Measurements from ENCODE around the gene SCYL1. TPM values are rescaled to one million over a fixed set of nuclear protein-coding genes. Genes with fewer than 3 reads are reported as not detected.

Gene SCYL1
- total and polyA plus RNA-seq, 2 of the 4 experiments (the other 2 are of a cell fraction): 96.4 to 150 TPM

DNA sequence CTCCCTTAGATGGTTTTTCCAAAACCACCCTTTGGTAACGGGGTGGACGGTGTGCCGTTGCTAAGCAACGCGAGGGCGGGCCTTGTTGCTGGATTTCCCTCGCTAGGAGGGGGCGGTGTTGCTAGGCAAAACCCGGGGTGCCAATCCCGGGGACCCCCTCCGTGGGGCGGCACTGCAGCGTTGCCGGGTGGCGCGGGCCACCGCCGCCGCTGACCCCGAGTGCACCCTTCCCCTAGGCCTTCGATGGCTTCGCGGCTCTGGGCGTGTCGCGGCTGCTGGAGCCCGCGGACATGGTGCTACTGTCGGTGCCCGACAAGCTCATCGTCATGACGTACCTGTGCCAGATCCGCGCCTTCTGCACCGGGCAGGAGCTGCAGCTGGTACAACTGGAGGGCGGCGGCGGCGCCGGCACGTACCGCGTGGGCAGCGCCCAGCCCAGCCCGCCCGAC, 59.9 kb downstream of the SCYL1 start:
- Histone ChIP-seq H3K4me2 (ENCODE audit: low read depth, low read length) (no peak overlapping the region), H3K9me1 (ENCODE audit: insufficient read depth, low read length) (no peaks in the 10 kb centered on the region), H3K4ac (ENCODE audit: low read depth, low read length) (no peak overlapping the region), H2BK20ac (ENCODE audit: low read depth, low read length) (no peak overlapping the region), H3K9ac (ENCODE audit: low read depth, low read length) (no peak overlapping the region), H3K4me3 (ENCODE audit: insufficient read depth, low read depth, low read length) (no peak overlapping the region), H2BK120ac (ENCODE audit: low read depth, low read length) (no peak overlapping the region), H3K4me1 (ENCODE audit: control insufficient read depth, insufficient read depth, low read length) (peaks cover 4% of the 10 kb centered on the region), H3K18ac (ENCODE audit: low read depth, low read length) (no peak overlapping the region), H3K23ac (ENCODE audit: low read depth, low read length) (no peak overlapping the region), H3K36me3 (ENCODE audit: control insufficient read depth, insufficient read depth, low read length) (peaks cover 47% of the 10 kb centered on the region), H2AFZ (replicated peaks; ENCODE audit: low read length, poor library complexity) (no peak overlapping the region), H3K79me1 (ENCODE audit: low read depth in 1 of 2, low read length in 2 of 2) (peaks cover 0 to 20% of the 10 kb centered on the region in 2 experiments; a peak in 1 of 4 replicates), H4K5ac (ENCODE audit: low read depth, low read length) (no peak overlapping the region), H2AK5ac (ENCODE audit: low read depth, low read length) (no peak overlapping the region), H3K56ac (ENCODE audit: extremely low read depth, insufficient read depth, low read length) (no peak overlapping the region), H4K20me1 (ENCODE audit: insufficient read depth, low read length) (0 out of 2 replicates have a peak, but pooled peaks cover 4% of the 10 kb centered on the region), H3K9me3 (ENCODE audit: control insufficient read depth, insufficient read depth, low read length) (no peaks in the 10 kb centered on the region), H2BK15ac (ENCODE audit: low read depth, low read length) (no peak overlapping the region), H4K8ac (ENCODE audit: low read depth in 2 of 2, low read length in 2 of 2) (no peak overlapping the region), H2BK5ac (ENCODE audit: low read depth, low read length, poor library complexity, severe bottlenecking) (no peak overlapping the region), H4K91ac (ENCODE audit: insufficient read depth, low read depth, low read length) (no peak overlapping the region), H3K27me3 (ENCODE audit: control insufficient read depth, insufficient read depth, low read length) (no peaks in the 10 kb centered on the region), H3K27ac (ENCODE audit: insufficient read depth, low read length) (no peak overlapping the region), H2AK9ac (replicated peaks; ENCODE audit: low read depth, low read length, poor library complexity) (no peak overlapping the region), H3K14ac (replicated peaks; ENCODE audit: low read depth, low read length) (no peak overlapping the region)
- in situ Hi-C loops (cut with MboI; ENCODE audit: low sequenced_read_pairs): no loop called here
- ChIA-PET CTCF (interaction anchor here (1.4 kb wide), 1 partner anchor 9 kb away, joined by 4 read pairs; no protein-coding TSS in a partner anchor), POLR2A (ENCODE audit: unreplicated experiment) (no interaction called here)
- ATAC-seq (ENCODE audit: low read depth): no peak
- intact Hi-C loops (cut with micrococcal nuclease): no loop called here
- dilution Hi-C loops (cut with HindIII; ENCODE audit: low sequenced_read_pairs, unreplicated experiment): no loop called here
- BruUV-seq (replicated peaks): no TSS peak
- WGBS, 2 experiments (ENCODE audit: extremely low coverage in 2 of 2, insufficient read length in 1 of 2): 70% methylated on average over 39 of the region's 46 CpGs; no CpG with 5 or more reads in 1 of the 2 experiments
- no peak for DNase-seq
- TF ChIP-seq, protein P1, sequence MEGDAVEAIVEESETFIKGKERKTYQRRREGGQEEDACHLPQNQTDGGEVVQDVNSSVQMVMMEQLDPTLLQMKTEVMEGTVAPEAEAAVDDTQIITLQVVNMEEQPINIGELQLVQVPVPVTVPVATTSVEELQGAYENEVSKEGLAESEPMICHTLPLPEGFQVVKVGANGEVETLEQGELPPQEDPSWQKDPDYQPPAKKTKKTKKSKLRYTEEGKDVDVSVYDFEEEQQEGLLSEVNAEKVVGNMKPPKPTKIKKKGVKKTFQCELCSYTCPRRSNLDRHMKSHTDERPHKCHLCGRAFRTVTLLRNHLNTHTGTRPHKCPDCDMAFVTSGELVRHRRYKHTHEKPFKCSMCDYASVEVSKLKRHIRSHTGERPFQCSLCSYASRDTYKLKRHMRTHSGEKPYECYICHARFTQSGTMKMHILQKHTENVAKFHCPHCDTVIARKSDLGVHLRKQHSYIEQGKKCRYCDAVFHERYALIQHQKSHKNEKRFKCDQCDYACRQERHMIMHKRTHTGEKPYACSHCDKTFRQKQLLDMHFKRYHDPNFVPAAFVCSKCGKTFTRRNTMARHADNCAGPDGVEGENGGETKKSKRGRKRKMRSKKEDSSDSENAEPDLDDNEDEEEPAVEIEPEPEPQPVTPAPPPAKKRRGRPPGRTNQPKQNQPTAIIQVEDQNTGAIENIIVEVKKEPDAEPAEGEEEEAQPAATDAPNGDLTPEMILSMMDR (conservative IDR thresholded peaks at IDR 0.05; ENCODE audit: low read depth, low read length): no peak
- TF ChIP-seq BHLHE40 (IDR thresholded peaks at IDR 0.05; ENCODE audit: low read depth, low read length) (no peak), FOS (IDR thresholded peaks at IDR 0.05; ENCODE audit: low read depth, low read length) (no peak), RAD21 (IDR thresholded peaks at IDR 0.05; ENCODE audit: low read length) (no peak), POLR2A (IDR thresholded peaks at IDR 0.05; ENCODE audit: low read depth, low read length) (no peak), RCOR1 (IDR thresholded peaks at IDR 0.05; ENCODE audit: insufficient replicate concordance, low read length) (no peak), SMC3 (IDR thresholded peaks at IDR 0.05; ENCODE audit: low read depth, low read length) (no peak), NFE2L2 (IDR thresholded peaks at IDR 0.05; ENCODE audit: low read depth, low read length) (no peak), RFX5 (IDR thresholded peaks at IDR 0.05; ENCODE audit: low read depth, low read length) (no peak), MXI1 (IDR thresholded peaks at IDR 0.05; ENCODE audit: borderline replicate concordance, low read depth, low read length) (no peak), MAZ (IDR thresholded peaks at IDR 0.05; ENCODE audit: borderline replicate concordance, low read depth, low read length) (no peak)
- TF ChIP-seq, protein P2, sequence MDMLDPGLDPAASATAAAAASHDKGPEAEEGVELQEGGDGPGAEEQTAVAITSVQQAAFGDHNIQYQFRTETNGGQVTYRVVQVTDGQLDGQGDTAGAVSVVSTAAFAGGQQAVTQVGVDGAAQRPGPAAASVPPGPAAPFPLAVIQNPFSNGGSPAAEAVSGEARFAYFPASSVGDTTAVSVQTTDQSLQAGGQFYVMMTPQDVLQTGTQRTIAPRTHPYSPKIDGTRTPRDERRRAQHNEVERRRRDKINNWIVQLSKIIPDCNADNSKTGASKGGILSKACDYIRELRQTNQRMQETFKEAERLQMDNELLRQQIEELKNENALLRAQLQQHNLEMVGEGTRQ (IDR thresholded peaks at IDR 0.05; ENCODE audit: low read depth, low read length): no peak

All from IMR-90 (cell line).